CD4-positive, alpha-beta T cell treated with Interleukin-6 at 100 ng/mL for 8 hours (primary cell): Measurements from ENCODE around the gene CDK3.

Source experiments
- DNase-seq: peaks from one replicate; pipeline ENCODE4 v3.0.0-alpha.2; 2020; ENCODE audit warnings: mixed read lengths, low spot score

The CDK3 gene

GRCh38 chr17:76014100-76014924, 13.7 kb downstream of the CDK3 start:
- DNase-seq, result peak; percentile 81

- DNase-seq, result no peak
Measured at GRCh38 chr17:76014925-76015261, 14.2 kb downstream of the CDK3 start.

GRCh38 chr17:76017481-76018339, 17.1 kb downstream of the CDK3 start:
- DNase-seq, result no peak

GRCh38 chr17:76018340-76018680, 17.7 kb downstream of the CDK3 start:
- no peak for DNase-seq

GRCh38 chr17:76018801-76019200, 18.1 kb downstream of the CDK3 start:
- DNase-seq, result no peak

- DNase-seq, result no peak
Measured at GRCh38 chr17:76019833-76020467, 19.3 kb downstream of the CDK3 start.

DNA sequence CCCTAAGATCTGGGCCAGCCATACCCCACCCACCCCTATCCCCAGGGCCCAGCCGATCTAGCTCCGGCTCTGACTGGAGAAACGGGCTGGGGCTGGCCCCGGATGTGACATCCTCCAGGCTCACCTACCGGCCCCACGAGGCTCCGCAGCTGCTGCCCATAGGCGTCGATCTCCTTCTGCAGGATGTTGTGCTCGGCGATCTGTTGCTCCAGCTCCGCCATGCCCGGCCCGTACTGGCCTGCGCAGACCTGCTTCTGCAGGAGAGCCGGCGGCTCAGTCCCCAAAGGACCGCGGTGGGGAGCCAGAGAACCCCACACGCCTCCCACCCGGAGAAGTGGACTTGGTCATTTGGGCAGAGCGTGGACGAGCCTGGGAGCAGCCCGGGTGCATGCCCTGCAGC, 21.6 kb downstream of the CDK3 start:
- DNase-seq, result no peak

DNA sequence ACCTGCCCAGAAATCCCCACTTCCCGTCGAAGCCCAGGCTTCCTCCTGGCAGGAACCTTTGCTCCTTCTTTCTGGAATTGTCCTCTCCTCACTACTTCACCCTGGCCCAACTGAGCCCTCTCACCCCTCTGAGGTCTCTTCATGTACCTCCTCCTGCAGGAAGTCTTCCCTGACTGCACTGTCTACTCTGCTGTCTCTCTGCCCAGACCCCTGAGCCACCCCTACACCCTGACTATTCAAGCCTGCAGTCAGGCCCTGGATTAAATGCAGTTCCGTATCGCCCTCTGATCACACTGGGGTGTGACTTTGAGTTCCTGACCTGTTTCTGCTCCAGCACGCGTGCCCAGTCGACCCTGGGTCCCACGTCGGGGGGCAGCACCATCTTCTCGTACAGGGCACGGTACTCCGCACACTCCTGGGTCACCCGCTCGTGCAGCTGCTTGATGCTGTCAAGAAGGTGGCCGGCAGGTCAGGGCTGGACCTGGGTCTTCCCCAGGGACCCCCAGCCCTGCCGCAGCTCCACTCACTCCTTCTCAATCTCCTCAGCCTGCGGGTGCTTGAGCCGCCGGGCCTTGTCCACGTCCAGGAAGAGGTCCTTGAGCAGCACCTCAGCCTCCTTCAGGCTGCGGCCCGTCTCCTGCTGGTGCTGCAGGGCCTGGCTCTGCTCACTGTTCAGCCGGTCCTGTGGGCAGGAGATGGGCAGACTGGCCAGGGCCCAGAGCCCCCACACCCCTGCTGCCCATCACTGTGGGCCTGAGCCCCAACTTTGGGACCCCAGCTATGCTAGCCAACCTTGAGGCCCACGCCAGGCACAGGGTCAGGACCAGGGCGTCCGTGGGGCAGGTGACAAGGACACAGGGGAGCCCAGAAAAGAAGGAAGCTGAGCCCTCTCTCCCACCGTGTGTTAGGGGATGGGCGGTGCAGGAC, 22.6 kb downstream of the CDK3 start:
- DNase-seq, result no peak

DNA sequence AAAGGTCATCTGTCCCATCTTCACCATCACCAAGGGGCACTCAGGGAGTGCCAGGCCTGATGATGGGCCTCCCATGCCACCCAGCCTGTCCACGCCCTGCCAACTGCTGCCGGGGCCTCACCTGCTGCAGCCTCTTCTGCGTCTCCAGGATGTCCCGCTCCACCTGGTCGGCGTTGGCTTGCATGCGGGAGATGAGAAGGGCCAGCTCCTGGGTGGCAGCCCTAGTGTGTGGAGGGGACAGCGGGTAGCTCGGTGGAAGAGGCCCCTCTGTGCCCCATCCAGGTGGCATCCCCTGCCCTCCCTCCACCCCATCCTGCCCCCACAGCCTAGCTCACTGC, 23.2 kb downstream of the CDK3 start:
- no peak for DNase-seq

DNA sequence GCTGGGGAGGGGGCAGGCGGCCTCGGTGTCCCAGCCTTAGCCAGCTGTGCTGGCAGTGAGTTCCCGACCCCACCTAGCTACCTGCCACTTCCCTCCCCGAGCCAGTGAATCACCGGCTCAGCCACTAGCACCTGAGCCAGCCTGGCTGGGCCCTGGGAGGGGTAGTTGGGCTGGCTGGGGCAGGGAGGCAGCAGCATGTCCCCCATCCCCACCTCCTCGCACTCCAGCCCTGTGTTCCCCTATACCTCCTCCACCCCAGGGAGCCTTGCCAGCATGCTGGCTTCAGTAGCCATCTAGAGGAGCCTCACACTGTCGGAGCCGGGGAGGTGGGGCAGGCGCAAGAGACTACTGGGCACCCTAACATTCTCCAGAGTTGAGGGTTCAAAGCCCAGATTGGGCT, 23.7 kb downstream of the CDK3 start:
- no peak for DNase-seq

GRCh38 chr17:76025294-76025693, 24.6 kb downstream of the CDK3 start:
- no peak for DNase-seq

DNA sequence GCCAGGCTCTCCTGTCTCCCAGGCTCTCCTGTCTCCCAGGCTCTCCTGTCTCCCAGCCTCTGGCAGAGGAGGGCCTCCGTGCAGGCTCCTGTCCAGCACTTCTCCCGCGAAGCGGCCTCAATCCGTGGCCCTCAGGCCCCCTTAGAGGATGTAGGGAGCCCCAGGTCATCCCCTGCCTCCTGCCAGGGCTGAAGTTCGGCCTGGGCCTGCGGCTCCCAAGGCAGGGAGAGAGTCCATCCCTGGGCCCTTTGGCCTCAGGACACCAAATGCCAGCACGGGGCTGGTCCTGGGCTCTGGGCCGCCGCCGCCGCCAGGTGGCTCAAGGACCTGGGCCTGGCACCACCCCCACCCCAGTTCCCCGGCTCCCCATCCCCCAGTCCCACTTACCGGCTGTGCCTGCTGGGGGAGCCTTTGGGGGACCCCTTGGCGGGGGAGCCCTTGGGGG, 26.1 kb downstream of the CDK3 start:
- DNase-seq, result no peak

GRCh38 chr17:76027159-76027839, 26.6 kb downstream of the CDK3 start, which contains the start of gene EVPL:
TSS of gene EVPL (minus strand) at chr17:76027306. CDS start at chr17:76027198, 108 bp downstream.
- no peak for DNase-seq

DNA sequence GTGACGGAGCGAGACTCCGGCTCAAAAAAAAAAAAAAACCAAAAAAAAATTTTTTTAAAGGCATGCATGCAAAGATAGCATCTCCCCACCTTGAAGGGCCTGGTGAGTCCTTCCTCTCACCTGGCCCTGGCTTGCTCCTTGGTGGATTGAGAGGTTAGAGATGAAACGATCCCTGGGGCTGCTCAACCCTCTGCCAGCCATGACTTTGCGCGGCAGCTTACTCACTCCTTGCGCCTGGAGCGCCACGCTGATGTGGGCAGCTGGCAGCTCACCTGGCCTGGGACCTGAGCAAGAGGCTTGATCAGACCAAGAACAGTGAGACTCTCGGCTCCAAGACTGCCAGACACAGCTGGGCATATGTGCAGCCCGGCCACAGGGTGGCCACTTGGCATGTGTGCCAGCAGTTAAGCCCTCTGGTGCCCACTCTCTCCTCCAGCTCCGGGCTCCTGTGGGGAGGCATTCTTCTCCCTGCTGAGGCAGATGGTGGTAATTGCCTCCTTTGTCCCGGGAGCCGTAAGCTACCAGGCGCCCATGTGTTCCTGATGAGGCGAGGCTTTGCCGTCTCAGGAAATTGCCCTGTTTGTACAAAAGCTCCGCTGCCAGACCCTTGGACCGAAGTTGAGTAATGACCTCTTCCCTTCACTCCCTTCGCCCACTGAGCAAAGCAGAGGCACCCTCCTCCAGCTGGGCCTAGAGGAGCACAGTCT, 31.6 kb downstream of the CDK3 start:
- no peak for DNase-seq

DNA sequence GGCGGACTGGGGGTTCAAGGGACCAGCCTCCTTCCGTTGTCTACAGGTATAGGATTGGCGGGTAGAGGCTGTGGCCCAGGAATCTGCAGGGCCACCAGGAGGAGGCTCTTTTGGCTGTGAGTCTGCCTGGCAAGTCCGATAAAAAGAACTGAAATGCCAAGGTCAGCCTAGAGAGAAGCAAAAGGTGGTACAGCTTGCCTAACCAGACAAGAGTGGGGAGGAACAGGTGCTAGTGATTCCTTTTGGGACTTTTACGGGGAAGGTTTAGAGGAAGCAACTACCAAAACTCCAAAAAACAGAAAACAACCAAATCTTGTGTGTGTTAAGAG, 32.1 kb downstream of the CDK3 start:
- DNase-seq, result no peak

- DNase-seq, result no peak
Measured at GRCh38 chr17:76033139-76033538, 32.5 kb downstream of the CDK3 start.

DNA sequence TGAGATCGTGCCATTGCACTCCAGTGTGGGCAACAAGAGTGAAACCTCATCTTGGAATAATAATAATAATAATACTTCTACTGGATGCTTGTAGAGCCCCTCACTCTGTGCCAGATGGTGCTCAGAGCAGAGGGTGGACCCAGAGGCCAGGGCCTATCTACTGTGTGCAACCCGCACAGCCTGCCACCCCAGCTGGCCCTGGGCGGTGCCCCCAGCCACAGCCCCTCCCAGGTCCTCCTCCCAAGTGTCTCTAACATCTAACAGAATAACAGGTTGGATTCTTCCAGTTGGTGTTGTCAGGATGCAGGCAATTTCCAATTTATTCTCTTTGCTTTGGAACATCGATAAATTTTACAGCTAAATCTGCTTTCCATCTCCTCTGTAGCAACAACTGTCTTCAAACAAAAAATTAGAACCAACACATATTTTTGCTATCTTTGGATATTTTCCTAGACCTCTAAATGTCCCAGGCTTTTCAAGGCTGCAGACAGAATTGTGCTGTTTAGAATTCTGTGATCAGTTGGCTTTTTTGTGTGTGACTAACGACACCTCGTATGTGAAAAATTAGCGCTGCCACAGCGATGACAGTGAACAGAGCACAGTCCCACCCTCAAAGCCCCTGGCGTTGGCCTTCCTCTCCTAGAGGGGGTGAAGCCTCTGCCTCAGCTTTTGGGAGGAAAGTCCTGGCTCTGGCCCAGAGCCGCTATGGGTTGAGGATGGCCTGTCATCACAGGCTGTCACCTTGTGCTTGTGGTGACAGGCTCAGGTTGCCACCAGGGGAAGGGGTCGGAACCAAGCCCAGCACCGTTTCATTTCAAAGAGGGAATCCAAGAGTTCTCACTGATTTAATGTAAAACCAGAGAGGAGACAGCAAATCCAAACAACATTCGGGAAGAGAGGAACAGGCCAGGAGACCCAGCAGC, 34.0 kb downstream of the CDK3 start:
- DNase-seq, result no peak

- DNase-seq, result no peak
Measured at GRCh38 chr17:76036497-76037261, 36.0 kb downstream of the CDK3 start.

GRCh38 chr17:76038050-76038449, 37.4 kb downstream of the CDK3 start:
- DNase-seq, result no peak
